ENCODE measurements around the gene RYR2.
"Not testable (repeated sequence)": the region's sequence is repeated elsewhere in the genome, so short reads cannot be mapped to it uniquely, and the experiment has no call there.

The RYR2 gene

DNA sequence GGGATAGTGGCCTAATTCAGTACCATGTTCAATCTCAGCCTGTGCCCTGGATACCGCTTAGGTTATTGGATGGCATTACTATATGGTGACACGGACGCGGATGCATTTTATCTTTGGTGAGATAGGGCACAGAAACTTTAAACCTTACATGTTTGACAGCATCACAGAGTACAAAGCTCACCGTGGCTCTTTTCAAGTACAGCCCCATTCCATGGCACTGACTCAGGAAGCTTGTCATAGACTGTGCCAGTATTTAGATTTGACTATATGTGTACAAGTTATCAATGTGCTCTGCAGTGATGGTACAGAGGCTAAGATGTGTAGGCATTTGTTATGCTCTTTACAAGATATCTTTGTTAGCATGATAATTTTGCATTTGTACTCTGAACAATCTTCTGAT is 169.0 kb downstream of the RYR2 start:
- no peak for DNase-seq

GRCh38 chr1:237211540-237211939 is 169.6 kb downstream of the RYR2 start:
- no peak for DNase-seq

GRCh38 chr1:237219751-237220642 is 178.0 kb downstream of the RYR2 start:
- no peak for DNase-seq

DNA sequence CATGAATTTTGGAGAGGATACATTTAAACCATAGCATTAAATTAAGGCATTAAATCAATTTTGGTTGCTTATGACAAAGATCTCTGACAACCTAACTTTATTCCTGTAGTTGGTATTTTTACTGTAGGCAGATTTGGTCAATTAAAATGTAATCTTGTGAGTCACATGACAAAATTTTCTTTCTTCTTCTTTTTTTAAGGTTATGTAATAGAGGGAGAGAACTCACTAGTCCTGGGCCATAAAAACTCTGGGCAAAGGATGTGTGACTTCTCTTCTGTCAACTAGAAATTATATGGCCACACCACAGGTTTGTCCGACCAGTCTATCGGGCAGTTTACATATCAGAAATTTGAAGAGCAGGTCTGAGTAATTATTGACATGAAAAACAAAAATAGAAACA is 181.4 kb downstream of the RYR2 start:
- no peak for DNase-seq

DNA sequence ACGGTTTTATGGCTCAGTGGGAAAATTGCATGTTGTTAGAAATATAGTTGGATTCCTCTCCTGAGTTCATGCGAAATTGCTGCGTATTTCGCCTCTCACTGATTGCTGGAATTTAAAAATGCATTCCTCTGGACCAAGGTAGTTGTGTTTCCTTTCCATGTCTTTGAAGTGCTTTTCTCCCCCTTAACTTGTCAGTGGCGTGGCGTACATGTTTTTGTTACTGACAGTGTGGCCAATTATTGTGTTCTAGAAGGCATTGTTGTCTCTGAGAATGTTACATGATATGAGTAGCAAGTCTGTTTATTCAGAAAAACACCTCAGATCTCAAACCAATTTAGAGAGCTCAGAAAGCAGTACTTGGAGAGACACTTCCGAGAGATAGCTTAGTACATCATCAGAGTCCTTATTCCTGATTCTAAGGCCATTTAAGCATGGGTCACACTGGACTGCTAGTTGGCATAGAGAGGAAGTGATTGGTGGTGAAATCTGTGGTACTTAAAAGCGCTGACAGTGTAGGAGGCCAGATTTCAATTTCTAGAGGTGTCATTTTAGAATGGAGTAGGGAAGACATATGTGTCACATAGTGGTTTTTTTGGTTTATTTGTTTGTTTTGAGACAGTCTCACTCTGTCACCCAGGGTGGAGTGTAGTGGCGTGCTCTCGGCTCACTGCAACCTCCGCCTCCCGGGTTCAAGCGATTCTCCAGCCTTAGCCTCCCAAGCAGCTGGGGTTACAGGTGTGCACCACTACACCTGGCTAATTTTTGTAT is 184.4 kb downstream of the RYR2 start:
- no peak for DNase-seq

DNA sequence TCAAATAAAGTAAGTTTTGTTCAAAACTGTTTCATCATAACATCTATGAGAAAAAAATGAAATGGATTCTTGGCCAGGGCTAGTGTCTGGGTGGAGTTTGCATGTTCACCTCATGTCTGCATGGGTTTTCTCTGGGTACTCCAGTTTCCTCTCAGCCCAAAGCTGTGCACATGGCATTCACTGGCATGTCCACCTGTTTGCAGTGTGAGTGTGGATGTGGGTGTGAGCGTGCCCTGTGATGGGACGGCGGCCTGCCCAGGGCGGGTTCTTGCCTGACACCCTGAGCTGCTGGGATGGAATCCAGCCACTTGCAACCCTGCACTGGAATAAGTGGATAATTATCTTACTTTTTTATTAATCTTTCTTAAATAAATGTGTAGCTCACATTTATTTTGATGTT is 185.5 kb downstream of the RYR2 start:
- no peak for DNase-seq

DNA sequence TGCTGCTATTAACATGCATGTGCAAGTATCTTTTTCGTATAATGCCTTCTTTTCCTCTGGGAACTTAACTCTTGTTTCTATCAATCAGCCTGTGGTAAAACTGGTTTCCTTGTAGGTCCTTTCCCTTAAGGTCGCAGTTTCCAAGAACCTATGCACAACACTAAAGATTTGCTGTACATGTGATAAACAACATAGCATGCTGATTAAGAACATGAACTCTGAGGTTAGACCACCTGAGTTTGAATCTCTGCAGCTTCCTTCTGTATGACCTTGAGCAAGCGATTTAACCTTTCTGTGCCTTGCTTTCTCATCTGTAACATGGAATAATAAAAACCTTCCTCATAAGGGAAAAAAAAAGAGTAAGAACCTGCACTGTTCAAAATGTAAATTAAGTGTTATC is 186.4 kb downstream of the RYR2 start:
- no peak for DNase-seq

GRCh38 chr1:237229333-237229732 is 187.3 kb downstream of the RYR2 start:
- DNase-seq, result no peak

DNA sequence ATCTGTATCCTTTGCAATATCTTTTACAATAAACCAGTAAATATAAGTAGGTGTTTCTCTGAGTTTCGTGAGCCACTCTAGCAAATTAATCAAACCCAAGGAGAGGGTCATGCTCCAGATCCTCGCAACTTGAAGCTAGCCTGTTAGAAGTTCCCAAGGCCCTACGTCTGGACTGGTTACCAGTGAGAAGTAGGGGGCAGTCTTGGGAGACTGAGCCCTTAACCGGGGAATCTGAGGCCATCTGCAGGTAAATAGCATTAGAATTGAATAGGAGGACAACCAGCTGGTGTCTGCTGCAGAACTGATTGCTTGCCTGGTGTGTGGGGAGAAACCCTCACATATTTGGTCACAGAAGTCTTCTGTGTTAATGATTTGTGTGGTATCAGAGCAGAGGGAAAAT is 190.5 kb downstream of the RYR2 start:
- DNase-seq, result no peak

- DNase-seq, result no peak
Observed at GRCh38 chr1:237235091-237235490, 193.1 kb downstream of the RYR2 start.

DNA sequence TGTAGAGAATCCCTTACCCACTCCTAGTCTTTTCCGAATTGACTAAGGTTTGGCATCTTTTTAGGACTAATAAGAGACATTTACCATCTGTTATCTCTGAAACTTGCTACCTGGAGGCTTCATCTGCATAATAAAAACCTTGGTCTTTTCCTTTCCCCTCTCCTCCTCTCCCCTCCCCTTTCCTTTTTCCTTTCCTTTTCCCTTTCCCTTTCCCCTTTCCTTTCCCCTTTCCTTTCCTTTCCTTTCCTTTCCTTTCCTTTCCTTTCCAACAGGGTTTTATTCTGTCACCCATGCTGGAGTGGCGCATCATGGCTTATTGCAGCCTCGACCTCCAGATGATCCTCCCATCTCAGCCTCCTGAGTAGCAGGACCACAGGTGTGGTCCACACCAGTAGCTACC is 195.7 kb downstream of the RYR2 start:
- no peak for DNase-seq

DNA sequence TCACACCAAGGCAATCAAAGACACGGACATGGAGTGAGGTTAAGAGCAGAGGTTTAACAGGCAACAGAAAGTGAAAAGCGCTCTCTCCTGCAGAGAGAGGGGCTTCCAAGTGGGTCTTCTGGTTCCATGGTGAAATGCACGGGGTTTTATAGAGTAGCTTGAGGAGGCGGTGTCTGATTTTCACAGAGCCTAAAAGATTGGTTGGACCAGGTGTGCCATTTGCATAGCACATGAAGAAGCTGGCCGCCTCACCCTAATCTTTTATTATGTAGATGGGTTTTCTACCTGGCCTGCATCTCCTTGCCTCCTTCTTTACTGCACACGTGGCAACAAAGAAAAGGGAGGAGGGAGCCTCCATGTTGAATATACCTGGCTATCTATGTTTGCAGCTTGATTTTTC is 197.3 kb downstream of the RYR2 start:
- peak; percentile 5 for DNase-seq

DNA sequence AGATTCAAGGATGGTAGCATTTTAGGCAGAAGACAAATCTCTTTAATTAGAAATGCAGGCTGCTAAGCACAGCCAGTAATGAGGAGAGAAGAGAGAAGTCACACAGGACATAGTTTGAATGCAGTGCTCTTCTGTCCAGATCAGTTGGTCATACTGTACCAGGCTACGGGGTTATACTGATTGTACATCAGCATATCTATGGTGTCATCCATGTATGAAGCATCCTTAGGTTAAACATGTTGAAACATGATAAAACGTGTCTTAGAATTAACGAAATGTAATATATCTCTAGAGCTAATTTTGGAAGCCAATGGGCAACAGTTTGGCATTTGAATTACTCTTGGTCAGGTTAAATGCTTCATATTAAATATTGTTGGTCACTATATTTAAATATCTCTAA is 199.1 kb downstream of the RYR2 start:
- DNase-seq, result no peak

DNA sequence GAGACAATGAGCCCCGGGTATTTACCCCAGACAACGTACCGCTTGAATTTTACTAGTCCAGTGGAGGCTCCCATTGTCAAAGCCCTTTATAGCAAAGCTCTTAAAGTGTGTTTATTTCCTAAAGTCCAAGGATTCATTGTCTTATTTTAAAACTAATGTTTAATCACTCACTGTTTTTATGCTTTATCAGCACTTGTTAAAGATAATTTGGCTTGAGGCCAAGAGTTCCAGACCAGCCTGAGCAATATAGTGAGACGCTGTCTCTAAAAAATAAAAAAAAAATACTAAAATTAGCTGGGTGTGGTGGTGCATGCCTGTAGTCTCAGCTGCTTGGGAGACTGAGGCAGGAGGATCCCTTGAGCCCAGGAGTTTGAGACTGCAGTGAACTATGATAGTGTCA is 202.8 kb downstream of the RYR2 start:
- no peak for DNase-seq

GRCh38 chr1:237247442-237247841 is 205.5 kb downstream of the RYR2 start:
- no peak for DNase-seq

DNA sequence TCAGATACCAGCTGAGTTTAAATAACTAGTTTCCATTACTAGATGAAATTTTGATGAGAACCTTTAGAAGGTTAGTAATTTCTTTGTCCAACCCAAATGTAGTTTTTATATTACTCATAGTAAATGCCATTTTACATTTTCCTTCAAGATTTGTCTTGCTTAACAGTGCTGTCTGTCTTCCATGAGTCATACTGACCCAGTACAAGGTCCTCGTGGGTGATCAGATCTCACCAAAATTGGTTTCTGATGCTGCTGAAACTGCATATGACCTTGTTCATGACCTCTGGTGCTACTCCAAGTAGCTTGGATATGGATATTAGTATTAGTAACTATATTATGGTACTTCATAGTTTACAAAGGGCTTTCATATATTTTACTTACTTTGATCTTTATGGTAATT is 207.1 kb downstream of the RYR2 start:
- no peak for DNase-seq

GRCh38 chr1:237250055-237250454 is 208.1 kb downstream of the RYR2 start:
- no peak for DNase-seq

- no peak for DNase-seq
Observed at GRCh38 chr1:237255071-237255470, 213.1 kb downstream of the RYR2 start.

- no peak for DNase-seq
Observed at GRCh38 chr1:237258871-237259270, 216.9 kb downstream of the RYR2 start.

GRCh38 chr1:237261198-237261597 is 219.2 kb downstream of the RYR2 start:
- no peak for DNase-seq

GRCh38 chr1:237267743-237268142 is 225.8 kb downstream of the RYR2 start:
- no peak for DNase-seq

- no peak for DNase-seq
Observed at GRCh38 chr1:237269938-237270337, 228.0 kb downstream of the RYR2 start.

- DNase-seq, result no peak
Observed at GRCh38 chr1:237270353-237270752, 228.4 kb downstream of the RYR2 start.

DNA sequence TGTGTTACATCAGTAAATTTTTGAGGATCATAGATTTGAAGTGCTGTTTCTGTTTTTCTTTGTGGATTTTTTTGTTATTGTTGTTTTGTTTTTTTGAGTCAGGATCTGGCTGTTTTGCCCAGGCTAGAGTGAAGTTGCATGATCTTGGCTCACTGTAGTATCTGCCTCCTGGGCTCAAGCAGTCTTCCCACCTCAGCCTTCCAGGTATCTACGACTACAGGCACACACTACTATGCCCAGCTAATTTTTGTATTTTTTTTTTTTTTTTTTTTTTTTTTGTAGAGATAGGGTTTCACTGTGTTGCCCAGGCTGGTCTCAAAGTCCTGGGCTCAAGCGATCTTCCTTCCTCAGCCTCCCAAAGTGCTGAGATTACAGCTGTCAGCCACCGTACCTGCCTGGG is 236.0 kb downstream of the RYR2 start:
- DNase-seq, result not testable (repeated sequence)
